HG03064 (cell line): Measurements from ENCODE around the gene NUP35.
"Not testable (repeated sequence)": the region's sequence is repeated elsewhere in the genome, so short reads cannot be mapped to it uniquely, and the experiment has no call there.

Experiments
- ATAC-seq: cut with Tn5 transposase; IDR thresholded peaks from one replicate; pipeline ENCODE4 v1.9.1; 2021; ENCODE audit warnings: low read depth; ENCODE audit not compliant: unreplicated experiment

The NUP35 gene

GRCh38 chr2:183126635-183127034 lies 2.4 kb downstream of the NUP35 start:
- ATAC-seq, result no peak

- ATAC-seq, result no peak
Observed at GRCh38 chr2:183134016-183134415, 9.8 kb downstream of the NUP35 start.

GRCh38 chr2:183148955-183149354 lies 24.7 kb downstream of the NUP35 start:
- no peak for ATAC-seq

- no peak for ATAC-seq
Observed at GRCh38 chr2:183149489-183149888, 25.2 kb downstream of the NUP35 start.

GRCh38 chr2:183152280-183152679 lies 28.0 kb downstream of the NUP35 start:
- not testable (repeated sequence) for ATAC-seq

GRCh38 chr2:183153967-183154366 lies 29.7 kb downstream of the NUP35 start:
- no peak for ATAC-seq

GRCh38 chr2:183154772-183155171 lies 30.5 kb downstream of the NUP35 start:
- ATAC-seq, result not testable (repeated sequence)

GRCh38 chr2:183157131-183157530 lies 32.9 kb downstream of the NUP35 start:
- ATAC-seq, result no peak

- no peak for ATAC-seq
Observed at GRCh38 chr2:183162362-183162761, 38.1 kb downstream of the NUP35 start.

- no peak for ATAC-seq
Observed at GRCh38 chr2:183163821-183164649, 39.8 kb downstream of the NUP35 start.

- no peak for ATAC-seq
Observed at GRCh38 chr2:183164650-183165015, 40.4 kb downstream of the NUP35 start.

- ATAC-seq, result no peak
Observed at GRCh38 chr2:183166210-183166609, 42.0 kb downstream of the NUP35 start.

- ATAC-seq, result not testable (repeated sequence)
Observed at GRCh38 chr2:183166976-183167375, 42.7 kb downstream of the NUP35 start.

- no peak for ATAC-seq
Observed at GRCh38 chr2:183172220-183172887, 48.1 kb downstream of the NUP35 start.

- no peak for ATAC-seq
Observed at GRCh38 chr2:183179156-183179555, 54.9 kb downstream of the NUP35 start.

- no peak for ATAC-seq
Observed at GRCh38 chr2:183185534-183185933, 61.3 kb downstream of the NUP35 start.

- no peak for ATAC-seq
Observed at GRCh38 chr2:183186296-183186695, 62.1 kb downstream of the NUP35 start.

GRCh38 chr2:183186766-183187165 lies 62.5 kb downstream of the NUP35 start:
- ATAC-seq, result no peak

GRCh38 chr2:183192343-183192742 lies 68.1 kb downstream of the NUP35 start:
- no peak for ATAC-seq

- no peak for ATAC-seq
Observed at GRCh38 chr2:183193904-183194303, 69.7 kb downstream of the NUP35 start.

GRCh38 chr2:183195397-183195796 lies 71.2 kb downstream of the NUP35 start:
- no peak for ATAC-seq

GRCh38 chr2:183195998-183196409 lies 71.8 kb downstream of the NUP35 start:
- no peak for ATAC-seq
